Cardiac ventricle fibroblast (primary cell): ENCODE measurements around the gene CCDC9B. TPM values are rescaled to one million over a fixed set of nuclear protein-coding genes. Genes with fewer than 3 reads are reported as not detected.

Experiments used
- total RNA-seq: library from RNA; depleted of rRNA; stranded (reverse); fragments of >200 nt; gene quantifications from 2 replicates; pipeline ENCODE4 v1.2.3, GENCODE V29; 2015

The CCDC9B gene
- 0.44 and 1.3 TPM in 2 replicates for total RNA-seq

GRCh38 chr15:40340740-40341400 lies at the start of gene CCDC9B:
Gene CCDC9B, minus strand, starts transcription at chr15:40340939. Its CDS starts 120 bp downstream, at chr15:40340819.

GRCh38 chr15:40382580-40383456 lies 42.1 kb upstream of the CCDC9B start, which contains the start of gene KNSTRN:
Gene KNSTRN, plus strand, starts transcription at chr15:40382721. Its CDS starts 115 bp downstream, at chr15:40382836.

GRCh38 chr15:40357723-40358470 lies 17.2 kb upstream of the CCDC9B start, which contains the start of gene DISP2:
Gene DISP2, plus strand, starts transcription at chr15:40358219. Its CDS starts 103 bp downstream, at chr15:40358322.

GRCh38 chr15:40323239-40323952 lies 17.3 kb downstream of the CCDC9B start, which contains the start of gene INAFM2:
Gene INAFM2, plus strand, starts transcription at chr15:40323692. Its CDS starts 364 bp downstream, at chr15:40324056.

GRCh38 chr15:40307421-40308211 lies 33.1 kb downstream of the CCDC9B start, which contains the start of gene PLCB2:
Gene PLCB2, minus strand, starts transcription at chr15:40307935. Its CDS starts 263 bp downstream, at chr15:40307672.

GRCh38 chr15:40282869-40283614 lies 57.7 kb downstream of the CCDC9B start, which contains the start of gene ANKRD63:
Gene ANKRD63, minus strand, starts transcription at chr15:40283064. Its CDS starts 478 bp downstream, at chr15:40282586.

Other genes with a start within 250 kb of the CCDC9B start
- 2.1 and 2.3 TPM in 2 replicates for gene BMF, start 232.1 kb downstream of the CCDC9B start, total RNA-seq
- 0.81 and 1.6 TPM in 2 replicates for gene BUB1B, start 179.9 kb downstream of the CCDC9B start, total RNA-seq
- gene PAK6, start 101.9 kb downstream of the CCDC9B start, total RNA-seq, result not detected in 2 replicates
- gene ANKRD63, start 57.9 kb downstream of the CCDC9B start, total RNA-seq, result not detected in 2 replicates
- gene PLCB2, start 33.0 kb downstream of the CCDC9B start, total RNA-seq, result 0.10 and 0.25 TPM in 2 replicates
- 11.4 and 12.9 TPM in 2 replicates for gene INAFM2, start 17.2 kb downstream of the CCDC9B start, total RNA-seq
- not detected in 2 replicates for gene PHGR1, start 10.1 kb upstream of the CCDC9B start, total RNA-seq
- 0.10 and 0.19 TPM in 2 replicates for gene DISP2, start 17.3 kb upstream of the CCDC9B start, total RNA-seq
- gene KNSTRN, start 41.8 kb upstream of the CCDC9B start, total RNA-seq, result 6.9 and 9.6 TPM in 2 replicates
- gene IVD, start 64.9 kb upstream of the CCDC9B start, total RNA-seq, result 39.0 and 41.2 TPM in 2 replicates
- 10.0 and 11.9 TPM in 2 replicates for gene BAHD1, start 100.0 kb upstream of the CCDC9B start, total RNA-seq
- gene CHST14, start 130.0 kb upstream of the CCDC9B start, total RNA-seq, result 23.4 and 23.8 TPM in 2 replicates
- gene CCDC32, start 224.1 kb upstream of the CCDC9B start, total RNA-seq, result 17.5 and 17.6 TPM in 2 replicates
- gene RPUSD2, start 228.4 kb upstream of the CCDC9B start, total RNA-seq, result 6.0 and 7.8 TPM in 2 replicates